Pulmonary artery endothelial cell (primary cell): Measurements from ENCODE around the gene ARHGAP24. TPM values are rescaled to one million over a fixed set of nuclear protein-coding genes. Genes with fewer than 3 reads are reported as not detected.
"Not testable (repeated sequence)": the region's sequence is repeated elsewhere in the genome, so short reads cannot be mapped to it uniquely, and the experiment has no call there.

ENCODE experiments used
- DNase-seq: peaks from one replicate; pipeline ENCODE4 v3.0.0-alpha.2; 2011; ENCODE audit warnings: low read depth, low spot score
- total RNA-seq: library from RNA; depleted of rRNA; stranded (reverse); fragments of >200 nt; gene quantifications from 2 replicates; pipeline ENCODE4 v1.2.3, GENCODE V29; 2014

Gene ARHGAP24
- total RNA-seq, 1 donor from 2014 or later, result 127 TPM

DNA sequence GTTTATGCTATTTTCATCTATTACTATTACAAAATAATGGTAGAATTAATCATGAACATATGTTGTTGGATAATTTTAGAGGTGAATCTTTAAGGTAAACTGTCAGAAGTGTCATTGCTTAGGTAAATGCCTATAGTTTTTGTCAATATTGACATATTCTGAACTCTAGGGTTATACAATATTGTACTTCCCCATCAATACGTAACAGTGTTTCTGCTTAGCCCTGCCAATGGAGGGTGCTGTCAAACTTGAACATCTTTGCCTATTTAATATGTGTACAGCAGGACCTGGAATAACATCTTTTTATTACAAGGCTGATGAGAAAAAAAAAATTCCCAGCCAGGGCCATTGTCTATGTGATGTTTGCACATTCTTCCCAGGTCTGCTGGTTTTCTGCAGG lies 40.8 kb downstream of the ARHGAP24 start:
- DNase-seq, result no peak

DNA sequence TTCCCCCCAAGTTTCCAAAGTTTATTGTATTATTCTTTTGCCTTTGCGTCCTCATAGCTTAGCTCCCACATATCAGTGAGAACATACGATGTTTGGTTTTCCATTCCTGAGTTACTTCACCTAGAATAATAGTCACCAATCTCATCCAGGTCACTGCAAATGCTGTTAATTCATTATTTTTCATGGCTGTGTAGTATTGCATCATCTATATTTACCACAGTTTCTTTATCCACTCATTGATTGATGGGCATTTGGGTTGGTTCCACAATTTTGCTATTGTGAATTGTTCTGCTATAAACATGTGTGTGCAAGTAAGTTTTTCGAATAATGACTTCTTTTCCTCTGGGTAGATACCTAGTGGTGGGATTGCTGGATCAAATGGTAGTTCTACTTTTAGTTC lies 43.6 kb downstream of the ARHGAP24 start:
- DNase-seq, result not testable (repeated sequence)

DNA sequence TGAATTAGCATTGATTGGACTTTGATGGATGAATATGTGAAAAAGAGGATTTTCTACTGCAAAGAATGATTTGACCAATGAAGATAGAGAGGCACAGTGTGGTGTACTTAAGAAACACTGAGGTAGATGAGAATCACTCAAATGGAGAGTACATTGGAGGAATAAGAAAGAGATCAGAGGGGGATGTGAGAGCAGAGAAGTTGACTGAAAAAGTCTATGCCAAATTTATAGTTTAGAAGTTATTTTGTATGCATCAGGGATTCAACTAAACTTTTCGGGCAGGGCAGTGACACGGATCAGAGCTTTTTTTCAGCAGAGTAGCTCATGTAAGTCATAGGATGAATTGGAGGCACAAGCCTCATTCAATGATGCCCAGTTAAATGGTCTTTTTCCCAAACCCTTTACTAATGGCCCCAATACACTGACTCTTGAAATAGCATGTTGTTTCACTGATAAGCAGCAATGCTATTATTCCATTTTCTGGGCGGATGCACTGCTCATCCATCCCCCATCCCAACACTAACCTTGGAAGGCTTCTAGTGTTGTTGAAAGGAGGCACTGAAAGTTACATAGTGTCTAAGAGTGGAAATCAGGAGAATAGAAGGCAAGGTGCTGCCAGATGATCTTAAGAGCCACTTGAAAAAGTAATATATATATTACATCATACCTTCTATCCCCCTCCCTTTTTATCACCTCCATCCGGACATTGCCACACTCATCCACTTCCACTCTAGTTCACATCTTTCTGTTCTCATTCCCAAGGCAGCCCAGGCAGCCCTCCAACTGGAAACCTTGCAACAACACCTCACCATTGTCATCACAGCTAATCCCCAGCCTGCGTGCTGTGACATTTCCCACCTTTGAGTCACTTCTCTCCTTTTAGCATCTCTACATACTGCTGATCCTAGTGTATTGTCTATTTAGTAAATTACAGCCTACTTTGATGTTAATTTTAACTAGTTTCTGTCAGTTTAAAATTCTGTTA lies 46.1 kb downstream of the ARHGAP24 start:
- DNase-seq, result no peak

DNA sequence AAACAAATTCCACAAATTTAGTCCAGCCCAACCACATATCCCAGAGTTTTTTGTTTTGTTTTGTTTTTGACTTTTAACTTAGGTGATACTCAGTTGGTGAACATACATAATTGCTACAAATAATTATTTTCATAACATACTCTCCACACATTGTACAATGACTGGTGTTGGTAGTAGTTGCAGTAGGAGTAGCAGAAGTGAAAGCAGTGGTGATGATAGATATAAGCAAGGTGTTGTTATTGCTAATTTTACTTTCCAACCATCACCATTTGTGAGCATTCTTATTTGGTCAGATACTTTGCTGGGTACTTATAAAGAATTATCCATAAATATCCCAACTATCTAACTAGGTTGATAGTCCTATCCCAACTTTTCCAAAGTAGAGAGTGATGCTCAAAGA lies 47.3 kb downstream of the ARHGAP24 start:
- DNase-seq, result no peak

DNA sequence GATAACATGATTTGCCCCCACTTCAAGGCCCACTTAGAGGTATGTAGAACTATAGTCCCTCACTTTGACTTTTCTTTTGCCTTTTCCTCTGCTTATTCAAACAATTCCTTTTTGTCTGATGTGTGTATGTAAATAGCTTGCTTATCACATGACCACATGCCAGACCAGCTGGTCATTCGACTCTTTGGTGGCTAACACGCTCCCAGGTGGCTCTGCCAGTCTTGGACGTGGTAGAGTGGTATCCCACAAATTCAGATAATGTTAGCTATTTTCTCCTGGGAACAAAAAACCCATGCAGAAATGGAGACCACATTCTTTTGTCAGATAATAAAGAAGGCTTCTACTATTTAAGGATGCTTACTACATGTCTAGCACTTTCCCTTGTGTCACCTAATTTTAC lies 47.9 kb downstream of the ARHGAP24 start:
- DNase-seq, result no peak

DNA sequence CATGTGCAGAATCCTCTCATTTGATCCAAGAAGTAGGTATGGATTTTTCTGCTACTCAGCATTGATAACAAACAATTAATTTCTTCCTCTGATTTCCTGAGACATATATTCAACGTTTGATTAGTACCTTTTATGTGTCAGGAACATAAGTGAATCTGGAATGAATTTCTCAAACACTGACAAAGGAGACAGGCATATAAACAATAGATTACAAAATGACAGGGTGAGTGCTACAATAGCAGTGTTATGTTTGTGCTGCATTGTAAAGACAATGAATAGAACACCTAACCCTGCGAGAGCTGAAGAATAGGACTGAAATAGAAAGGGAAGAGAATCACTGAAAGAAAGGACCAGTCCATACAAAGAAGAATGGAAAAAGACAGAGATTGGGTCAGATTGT lies 52.9 kb downstream of the ARHGAP24 start:
- DNase-seq, result no peak

DNA sequence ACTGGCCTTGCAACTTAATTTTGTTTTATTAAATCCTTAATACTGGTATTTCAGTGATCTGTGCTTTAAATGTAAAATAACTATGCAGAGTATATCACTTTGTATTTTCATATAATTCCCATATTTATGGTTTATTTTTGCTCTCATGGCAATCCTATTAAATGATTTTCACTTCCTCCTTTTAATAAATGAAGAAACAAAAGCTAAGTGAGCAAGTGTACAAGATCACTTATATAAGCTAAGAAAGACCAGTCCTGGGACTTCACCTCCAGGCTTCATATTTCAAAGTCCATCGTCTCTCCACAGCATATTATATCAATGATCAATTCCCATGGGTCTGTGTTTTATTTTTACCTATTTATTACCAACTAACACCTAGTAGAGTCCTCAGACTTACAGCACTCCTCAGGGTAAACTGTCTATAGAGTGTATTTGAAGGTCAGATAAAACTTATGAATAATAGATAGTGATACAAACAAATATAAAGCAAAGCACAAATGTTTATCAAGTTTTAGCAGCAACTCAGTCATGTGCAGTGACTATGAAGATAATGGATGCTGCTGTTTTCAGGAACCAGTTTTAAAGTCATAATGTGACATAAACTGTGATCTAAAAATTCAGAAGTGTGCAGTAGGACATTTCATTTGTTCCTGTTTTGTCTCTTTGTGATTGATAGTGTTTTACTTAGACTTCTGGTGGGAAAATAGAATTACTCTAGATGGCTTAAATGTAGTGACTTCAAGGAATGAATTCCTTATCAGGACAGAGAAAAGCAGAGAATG lies 56.8 kb downstream of the ARHGAP24 start:
- no peak for DNase-seq

DNA sequence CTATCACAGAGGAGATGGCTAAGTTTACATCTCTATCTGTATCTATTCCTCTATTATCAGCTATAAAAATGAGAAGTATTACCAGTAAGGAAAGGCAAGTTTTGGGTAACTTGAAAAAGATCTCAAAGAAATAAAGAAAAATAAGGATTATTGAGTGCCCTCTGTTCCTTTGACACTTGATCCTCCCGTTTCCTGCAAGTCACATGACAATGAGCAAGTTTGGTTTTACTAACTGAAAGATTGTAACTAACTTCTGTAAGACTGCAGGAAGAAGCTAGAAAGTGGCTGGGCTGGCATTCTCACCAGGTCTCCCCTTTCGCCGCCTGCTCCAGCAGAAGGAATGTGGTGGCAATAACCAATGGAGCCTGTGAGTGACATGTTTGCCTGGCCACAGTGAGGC lies 59.2 kb downstream of the ARHGAP24 start:
- no peak for DNase-seq

DNA sequence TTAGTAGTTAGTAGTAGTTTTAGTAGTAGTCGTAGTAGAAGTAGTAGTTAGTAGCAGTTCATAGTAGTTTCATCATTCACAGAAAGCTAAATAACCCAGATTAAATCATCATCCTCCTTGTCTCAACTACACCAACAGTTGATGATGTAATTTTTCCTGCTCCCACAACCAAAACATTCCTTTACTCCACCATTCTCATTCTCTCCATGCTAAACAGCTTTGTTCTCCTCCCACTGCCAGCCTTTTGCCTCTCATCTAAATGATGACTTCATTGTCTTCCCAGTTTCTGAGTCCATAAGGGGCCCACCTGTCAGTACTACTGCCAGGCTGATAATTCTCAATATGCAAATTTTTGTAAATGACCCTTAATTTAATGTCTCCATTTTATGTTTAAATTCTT lies 68.9 kb downstream of the ARHGAP24 start:
- no peak for DNase-seq

DNA sequence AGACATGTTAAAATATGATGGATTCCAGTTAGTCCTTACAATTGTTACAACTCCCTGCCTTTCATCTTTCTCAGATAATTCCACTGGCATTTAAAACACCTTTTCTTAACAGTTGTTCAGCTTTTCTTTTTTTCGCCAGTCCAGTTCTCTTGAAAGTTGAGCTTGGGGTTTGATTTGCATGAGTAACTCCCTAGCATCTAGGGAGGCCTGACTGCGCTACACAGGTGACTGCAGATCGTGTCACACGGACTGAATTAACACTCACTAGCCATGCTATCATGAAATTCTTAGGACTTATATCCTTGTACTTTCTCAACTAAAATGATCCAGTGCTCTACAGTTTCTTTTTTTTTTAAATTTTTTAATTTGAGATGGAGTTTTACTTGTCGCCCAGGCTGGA lies 69.8 kb downstream of the ARHGAP24 start:
- DNase-seq, result no peak

DNA sequence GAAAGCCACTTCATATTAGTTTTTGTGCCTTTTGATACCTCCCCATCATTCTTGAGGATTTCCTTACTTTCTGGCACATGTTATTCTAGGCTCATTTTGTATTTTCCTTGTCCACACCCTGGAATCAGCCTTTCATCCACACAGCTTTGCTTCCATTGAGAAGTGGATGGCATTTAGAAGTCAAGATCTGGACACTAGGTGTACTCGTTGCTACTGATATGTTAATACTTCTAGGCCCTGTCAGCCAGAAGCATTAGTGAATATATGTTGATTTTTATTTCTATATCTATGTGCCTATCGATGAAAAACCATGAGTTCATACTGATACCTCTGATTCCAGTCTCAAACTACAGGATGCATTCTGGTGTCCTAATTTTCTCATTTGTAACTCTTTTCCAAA lies 73.2 kb downstream of the ARHGAP24 start:
- no peak for DNase-seq

DNA sequence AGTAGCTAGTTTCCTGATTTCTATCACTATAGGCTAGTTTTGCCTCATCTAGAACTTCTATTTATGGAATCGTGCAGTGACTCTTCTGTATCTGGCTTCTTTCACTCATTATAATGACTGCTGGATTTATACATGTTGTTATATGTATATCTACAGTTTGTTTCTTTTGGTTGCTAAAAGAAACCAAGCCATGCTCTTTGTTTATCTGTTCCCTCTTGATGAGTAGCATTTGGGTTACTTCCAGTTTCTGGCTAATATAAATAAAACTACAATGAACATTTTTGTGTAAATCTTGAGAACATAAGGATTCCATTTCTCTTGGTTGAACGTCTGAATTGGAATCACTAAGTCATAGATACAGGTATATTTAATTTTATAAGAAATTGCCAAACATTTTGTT lies 73.9 kb downstream of the ARHGAP24 start:
- no peak for DNase-seq

DNA sequence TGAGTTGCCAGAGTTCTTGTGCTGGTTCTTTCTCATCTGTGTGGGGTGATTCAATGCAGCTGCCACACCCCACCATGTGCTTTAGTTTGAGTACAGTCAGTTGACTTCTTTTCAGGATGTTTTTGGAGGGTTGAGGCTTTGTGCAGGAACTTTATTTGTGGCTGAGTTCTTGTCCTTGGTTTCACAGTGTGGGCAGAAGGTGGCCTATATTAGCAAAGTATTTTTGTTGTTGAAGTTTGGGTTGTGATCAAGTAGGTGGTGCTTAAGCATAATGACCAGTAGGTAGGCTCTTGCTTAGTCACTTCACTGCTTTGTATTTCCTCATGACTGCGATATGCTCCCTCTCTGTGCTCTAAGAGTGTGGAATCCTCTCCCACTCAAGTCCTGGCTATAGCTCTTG lies 80.3 kb downstream of the ARHGAP24 start:
- no peak for DNase-seq

DNA sequence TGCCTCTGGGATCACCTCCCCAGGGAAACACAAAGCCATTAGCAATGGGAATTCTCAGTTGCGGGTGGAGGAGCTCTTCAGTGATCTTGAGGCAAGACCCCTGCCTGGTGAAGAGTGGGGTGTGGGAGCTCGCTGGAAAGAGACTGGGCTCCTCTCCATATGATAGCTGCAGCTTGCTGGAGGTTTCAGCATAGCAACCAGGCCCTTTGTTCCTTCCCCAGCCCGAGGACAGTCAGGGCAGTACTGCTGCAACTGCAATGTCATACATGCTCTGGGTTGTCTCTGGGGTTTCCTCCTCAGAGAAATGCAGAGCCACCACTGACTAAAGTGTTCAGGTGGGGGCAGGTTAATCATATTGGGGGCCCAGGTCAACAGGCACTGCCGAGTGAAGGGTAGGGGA lies 81.3 kb downstream of the ARHGAP24 start:
- no peak for DNase-seq

DNA sequence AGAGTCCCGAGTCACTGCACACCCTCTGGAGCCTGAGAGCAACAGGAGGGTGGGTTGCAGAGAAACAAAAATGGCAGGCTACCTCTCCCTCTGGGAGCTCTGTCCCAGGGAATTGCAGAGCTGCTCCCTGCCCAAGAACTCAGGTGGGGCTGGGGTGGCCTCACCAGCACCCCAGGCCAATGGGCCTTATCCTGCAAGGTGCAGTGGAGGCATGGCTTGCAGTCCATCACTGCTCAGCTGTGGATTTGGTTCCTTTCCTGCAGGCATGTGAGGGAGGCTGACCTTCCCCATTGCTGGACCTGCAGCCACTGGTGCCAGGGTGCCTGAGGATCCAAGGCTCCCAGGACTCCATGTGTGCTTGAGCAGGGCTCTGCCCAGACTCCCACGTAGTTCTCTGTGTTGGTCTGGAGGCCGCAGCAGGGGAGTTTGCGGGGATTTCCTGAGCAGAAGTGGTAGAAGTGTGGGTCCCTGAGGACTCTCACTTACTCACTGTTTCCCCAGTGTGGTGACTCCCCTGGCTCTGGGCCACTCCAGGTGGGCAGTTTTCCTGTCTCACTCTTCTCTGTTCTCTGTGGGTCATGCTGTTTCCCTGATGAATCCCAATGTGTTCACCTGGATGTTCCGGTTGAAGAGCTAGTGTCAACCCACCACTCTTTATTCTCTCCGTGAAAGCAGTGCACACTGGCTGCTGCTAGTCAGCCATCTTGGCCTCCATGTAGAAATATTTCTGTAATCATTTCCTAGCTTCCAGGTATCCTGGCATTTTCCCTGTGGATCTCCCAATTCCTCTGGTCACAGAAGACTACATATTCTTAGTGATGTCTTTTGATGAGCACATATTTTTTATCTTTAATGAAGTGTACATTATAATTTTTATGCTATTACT lies 82.3 kb downstream of the ARHGAP24 start:
- no peak for DNase-seq

DNA sequence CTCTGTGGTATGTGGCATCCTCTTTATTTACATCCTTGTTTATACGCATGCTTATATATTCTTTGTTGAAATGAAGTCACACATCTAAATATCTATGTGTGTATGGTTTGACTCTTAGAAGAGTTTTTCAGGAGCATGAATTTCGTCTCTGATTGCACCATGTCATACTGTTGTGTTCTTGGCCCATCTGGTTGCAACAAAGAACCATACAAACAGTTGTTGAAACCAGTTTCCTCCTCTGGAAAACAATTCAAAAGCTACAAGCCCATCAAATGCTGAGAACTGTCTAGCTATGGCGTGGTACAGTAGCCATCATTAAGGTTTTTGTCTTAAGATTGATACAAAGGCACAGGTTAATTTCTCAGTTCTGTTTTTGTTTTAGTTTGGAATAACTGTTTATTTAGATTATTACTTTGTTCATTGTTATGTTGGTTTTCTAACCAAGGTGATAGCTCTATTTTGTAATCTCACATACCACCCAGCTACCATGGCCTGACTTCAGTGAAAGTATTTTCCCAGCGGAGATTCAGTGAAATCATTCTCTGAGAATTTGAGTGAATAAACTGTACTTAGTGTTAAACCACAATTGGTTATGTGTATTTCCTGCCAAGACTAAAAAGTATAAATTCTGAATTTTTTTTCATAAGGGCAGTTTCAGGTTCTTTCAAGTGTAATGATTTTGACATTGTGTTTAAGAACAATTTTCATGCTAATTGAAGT lies 91.0 kb downstream of the ARHGAP24 start:
- DNase-seq, result no peak

DNA sequence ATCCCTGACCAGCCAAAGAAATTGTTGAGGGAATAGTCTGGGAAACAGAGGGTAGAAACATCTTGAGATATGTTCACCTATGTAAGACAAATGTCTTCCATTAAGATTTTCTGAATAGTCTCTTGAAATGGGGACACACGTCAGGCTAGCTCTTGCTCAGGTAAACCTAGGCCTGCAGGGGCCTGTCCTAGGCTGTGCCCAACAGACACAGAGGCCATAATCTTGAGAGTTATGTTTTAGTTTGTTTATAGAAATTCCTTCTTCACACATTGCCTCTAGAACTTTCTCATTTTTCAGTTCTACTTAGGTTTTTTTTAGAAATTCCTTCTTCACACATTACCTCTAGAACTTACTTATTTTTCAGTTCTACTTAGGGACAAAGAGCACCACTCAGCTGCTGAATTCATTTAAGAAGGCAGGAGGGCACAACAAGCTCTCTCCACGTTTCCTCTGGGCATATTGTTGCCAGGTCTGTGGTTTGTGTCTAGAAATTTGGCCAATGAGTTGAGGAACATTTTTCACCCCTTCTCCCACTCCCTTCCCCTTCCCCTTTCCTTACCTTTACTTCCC lies 94.9 kb downstream of the ARHGAP24 start:
- no peak for DNase-seq

DNA sequence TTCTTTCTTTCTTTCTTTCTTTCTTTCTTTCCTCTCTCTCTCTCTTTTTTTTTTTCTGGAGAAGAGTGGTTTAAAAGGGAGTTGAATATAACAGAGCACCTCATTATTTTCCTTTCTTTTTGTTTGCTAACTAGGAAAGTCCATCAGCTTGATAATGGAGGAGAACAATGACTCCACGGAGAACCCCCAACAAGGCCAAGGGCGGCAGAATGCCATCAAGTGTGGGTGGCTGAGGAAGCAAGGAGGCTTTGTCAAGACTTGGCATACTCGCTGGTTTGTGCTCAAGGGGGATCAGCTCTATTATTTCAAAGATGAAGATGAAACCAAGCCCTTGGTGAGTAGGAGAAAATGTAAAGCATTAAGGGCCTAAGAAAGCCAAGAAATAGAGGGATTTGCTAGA lies 95.4 kb downstream of the ARHGAP24 start:
- no peak for DNase-seq

DNA sequence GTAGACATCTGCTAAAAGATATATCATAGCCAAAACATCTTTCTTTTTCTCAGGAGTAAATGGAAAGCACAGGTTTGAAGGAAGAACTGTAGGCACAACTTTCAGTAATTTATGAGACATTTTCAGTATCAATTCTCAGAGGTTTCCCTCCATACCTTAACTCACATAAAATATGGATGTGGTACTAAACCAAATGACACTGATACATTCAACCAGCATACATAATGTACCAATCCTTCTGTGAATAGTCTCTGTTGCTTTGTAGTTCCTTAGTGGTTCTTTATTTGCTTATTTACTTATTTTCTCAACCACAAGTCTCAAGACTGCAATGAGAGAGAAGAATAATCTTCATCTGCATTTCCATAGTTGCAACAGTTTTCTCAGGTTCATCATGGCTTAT lies 96.1 kb downstream of the ARHGAP24 start:
- DNase-seq, result no peak

DNA sequence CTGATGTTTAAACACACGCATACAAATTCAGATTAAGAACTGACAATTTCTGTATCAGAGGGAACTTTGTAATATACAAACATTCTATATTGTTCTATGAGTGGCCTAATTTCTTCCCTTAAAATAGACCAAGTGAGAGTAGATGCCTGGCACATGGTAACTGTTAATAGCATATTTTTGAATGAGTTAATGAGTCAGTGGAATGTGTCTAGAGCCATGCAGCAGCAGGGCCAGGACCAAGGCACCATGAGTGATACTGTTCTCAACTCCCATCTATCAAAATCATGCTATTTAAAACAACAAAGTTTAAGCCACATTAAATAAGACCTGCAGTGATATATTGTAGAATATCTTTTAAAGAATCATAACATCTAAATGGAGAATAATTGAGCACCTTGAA lies 98.3 kb downstream of the ARHGAP24 start:
- no peak for DNase-seq

DNA sequence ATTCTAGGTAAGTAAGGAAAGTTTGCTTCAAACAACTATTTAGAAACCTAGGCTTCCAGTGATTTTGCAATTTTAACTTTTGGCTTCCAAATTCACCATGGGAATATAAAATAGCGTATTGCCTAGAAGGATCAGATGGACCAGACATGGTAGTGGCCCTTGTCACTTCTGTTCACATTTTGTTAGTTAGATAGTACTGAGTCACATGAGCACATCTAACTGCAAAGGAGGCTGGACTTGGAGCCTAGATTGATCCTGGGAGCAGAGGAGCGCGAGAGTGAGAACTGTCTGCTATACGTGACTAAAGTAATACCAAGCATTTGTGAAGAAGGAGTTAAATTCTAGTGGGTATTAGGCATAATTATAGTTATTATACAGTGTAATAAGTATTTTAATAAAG lies 102.4 kb downstream of the ARHGAP24 start:
- DNase-seq, result no peak
